Colonic mucosa (tissue), 4 donors: ENCODE results near the gene PIK3CD. TPM values are rescaled to one million over a fixed set of nuclear protein-coding genes. Genes with fewer than 3 reads are reported as not detected.

ENCODE experiments used
- DNase-seq: peaks from one replicate; pipeline ENCODE4 v3.0.0-alpha.2; 2020
- H3K27ac ChIP-seq: fragments of 200-600 bp; one replicate; pipeline ENCODE4 v1.8.0; 2021
- H3K27me3 ChIP-seq: fragments of 200-600 bp; one replicate; pipeline ENCODE4 v1.8.0; 2021
- H3K36me3 ChIP-seq: fragments of 200-600 bp; one replicate; pipeline ENCODE4 v1.8.0; 2021
- H3K4me1 ChIP-seq: fragments of 200-600 bp; one replicate; pipeline ENCODE4 v1.8.0; 2021; ENCODE audit warnings: mild to moderate bottlenecking
- H3K4me3 ChIP-seq: fragments of 200-600 bp; one replicate; pipeline ENCODE4 v1.8.0; 2021
- H3K9ac ChIP-seq, 2 donors: one replicate each; pipeline ENCODE4 v1.7.0; 2013; ENCODE audit warnings: control low read depth in 2 of 2, low read depth in 2 of 2, low read length in 2 of 2
- H3K9me3 ChIP-seq: fragments of 200-600 bp; one replicate; pipeline ENCODE4 v1.8.0; 2021
- intact Hi-C: fragments of 100-400 bp; cut with DNase I; formaldehyde crosslinking; loops from one replicate; pipeline ENCODE4 v1.14.1; 2022
- total RNA-seq, 2 donors: library from RNA; stranded (reverse); fragmentation: NEBNext Ultra II Directional in 1 of 2; extraction: Animal tissue kit (Norgen Biotek cat#: 25700) in 1 of 2; gene quantifications; one replicate each; pipeline ENCODE4 v1.2.1, GENCODE V29; 2021
- TF ChIP-seq, protein P1 (sequence below): fragments of 200-600 bp; IDR thresholded peaks from one replicate; pipeline ENCODE4 v1.8.0; 2022; ENCODE audit warnings: antibody characterized with exemption, mild to moderate bottlenecking
- donor health status: healthy.
- donor health status: DM: no; HTN: no; CAD: no.
- donor health status: DM: no; HTN: no; CAD: no.

PIK3CD gene
- total RNA-seq, 2 donors from 2014 or later = 3.5 TPM

- Histone ChIP-seq H3K27me3 (no peaks in the 10 kb centered on the region), H3K4me3 (no peak overlapping the region), H3K9me3 (no peaks in the 10 kb centered on the region), H3K9ac (no peak overlapping the region), H3K4me1 (no peaks in the 10 kb centered on the region), H3K36me3 (no peaks in the 10 kb centered on the region), H3K27ac (no peak overlapping the region)
- DNase-seq = no peak
- TF ChIP-seq, protein P1, sequence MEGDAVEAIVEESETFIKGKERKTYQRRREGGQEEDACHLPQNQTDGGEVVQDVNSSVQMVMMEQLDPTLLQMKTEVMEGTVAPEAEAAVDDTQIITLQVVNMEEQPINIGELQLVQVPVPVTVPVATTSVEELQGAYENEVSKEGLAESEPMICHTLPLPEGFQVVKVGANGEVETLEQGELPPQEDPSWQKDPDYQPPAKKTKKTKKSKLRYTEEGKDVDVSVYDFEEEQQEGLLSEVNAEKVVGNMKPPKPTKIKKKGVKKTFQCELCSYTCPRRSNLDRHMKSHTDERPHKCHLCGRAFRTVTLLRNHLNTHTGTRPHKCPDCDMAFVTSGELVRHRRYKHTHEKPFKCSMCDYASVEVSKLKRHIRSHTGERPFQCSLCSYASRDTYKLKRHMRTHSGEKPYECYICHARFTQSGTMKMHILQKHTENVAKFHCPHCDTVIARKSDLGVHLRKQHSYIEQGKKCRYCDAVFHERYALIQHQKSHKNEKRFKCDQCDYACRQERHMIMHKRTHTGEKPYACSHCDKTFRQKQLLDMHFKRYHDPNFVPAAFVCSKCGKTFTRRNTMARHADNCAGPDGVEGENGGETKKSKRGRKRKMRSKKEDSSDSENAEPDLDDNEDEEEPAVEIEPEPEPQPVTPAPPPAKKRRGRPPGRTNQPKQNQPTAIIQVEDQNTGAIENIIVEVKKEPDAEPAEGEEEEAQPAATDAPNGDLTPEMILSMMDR = no peak
- intact Hi-C loops = no loop called here
These were observed 46.7 kb upstream of the PIK3CD start for GRCh38 chr1:9604836-9605235.

DNA sequence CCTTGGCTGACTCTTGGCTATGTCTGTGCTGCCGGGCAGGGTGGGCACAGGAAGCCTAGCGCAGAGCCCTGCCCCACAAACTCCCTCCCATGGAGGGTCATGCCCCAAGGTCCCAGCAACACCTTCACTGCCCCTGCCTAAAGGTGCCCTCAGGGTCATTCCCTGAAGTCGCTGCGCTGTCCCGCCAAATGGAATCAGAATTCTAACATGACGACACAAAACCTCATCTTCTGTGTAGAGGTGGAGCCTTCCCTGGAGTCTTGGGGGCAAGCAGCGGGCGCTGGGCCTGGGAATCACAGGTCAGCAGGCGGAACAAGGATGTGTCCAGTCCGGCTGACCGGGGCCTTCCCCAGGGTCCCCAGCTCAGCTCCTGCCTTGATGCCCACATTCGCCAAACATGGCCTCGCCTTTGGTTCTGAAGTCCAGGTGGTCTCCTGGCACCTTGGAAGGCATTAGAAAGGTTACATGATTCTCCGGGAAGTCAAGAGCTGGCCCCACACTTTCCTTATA lies 45.5 kb upstream of the PIK3CD start:
- H3K36me3 ChIP-seq = no peaks in the 10 kb centered on the region
- H3K27ac ChIP-seq = no peak overlapping the region
- no peaks in the 10 kb centered on the region for H3K9me3 ChIP-seq
- H3K9ac ChIP-seq = no peak overlapping the region
- TF ChIP-seq, protein P1 = no peak
- H3K4me3 ChIP-seq = no peak overlapping the region
- H3K4me1 ChIP-seq = no peaks in the 10 kb centered on the region
- intact Hi-C loops = no loop called here
- no peaks in the 10 kb centered on the region for H3K27me3 ChIP-seq
- DNase-seq = no peak

DNA sequence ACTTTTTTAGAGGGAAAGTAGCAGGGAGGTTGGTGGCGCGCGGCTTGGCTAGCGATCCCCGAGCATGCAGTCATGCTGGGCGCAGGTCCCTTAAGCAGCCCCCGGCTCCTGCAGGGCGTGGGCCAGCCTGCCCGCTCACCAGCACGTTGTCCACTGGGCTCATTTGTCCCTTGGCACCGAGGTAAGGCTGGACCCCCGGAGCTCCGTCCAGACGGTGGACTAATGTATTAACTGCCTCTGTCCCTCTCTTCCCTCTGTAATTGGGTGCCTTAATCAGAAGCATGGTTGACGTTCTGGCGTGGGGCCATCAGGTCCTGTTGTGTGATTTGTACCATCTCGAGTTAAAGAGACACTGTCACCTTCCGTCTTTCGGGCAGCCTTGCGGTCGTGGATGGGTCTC lies 45.1 kb upstream of the PIK3CD start:
- Histone ChIP-seq H3K9me3 (no peaks in the 10 kb centered on the region), H3K4me3 (no peak overlapping the region), H3K27me3 (no peaks in the 10 kb centered on the region), H3K36me3 (no peaks in the 10 kb centered on the region), H3K4me1 (no peaks in the 10 kb centered on the region), H3K27ac (no peak overlapping the region), H3K9ac (no peak overlapping the region)
- DNase-seq = no peak
- TF ChIP-seq, protein P1 = no peak
- intact Hi-C loops = no loop called here

GRCh38 chr1:9606948-9607347 lies 44.6 kb upstream of the PIK3CD start:
- Histone ChIP-seq H3K4me1 (no peaks in the 10 kb centered on the region), H3K27me3 (no peaks in the 10 kb centered on the region), H3K9ac (no peak overlapping the region), H3K27ac (no peak overlapping the region), H3K4me3 (no peak overlapping the region), H3K9me3 (no peaks in the 10 kb centered on the region), H3K36me3 (no peaks in the 10 kb centered on the region)
- no peak for DNase-seq
- TF ChIP-seq, protein P1 = no peak
- intact Hi-C loops = no loop called here

DNA sequence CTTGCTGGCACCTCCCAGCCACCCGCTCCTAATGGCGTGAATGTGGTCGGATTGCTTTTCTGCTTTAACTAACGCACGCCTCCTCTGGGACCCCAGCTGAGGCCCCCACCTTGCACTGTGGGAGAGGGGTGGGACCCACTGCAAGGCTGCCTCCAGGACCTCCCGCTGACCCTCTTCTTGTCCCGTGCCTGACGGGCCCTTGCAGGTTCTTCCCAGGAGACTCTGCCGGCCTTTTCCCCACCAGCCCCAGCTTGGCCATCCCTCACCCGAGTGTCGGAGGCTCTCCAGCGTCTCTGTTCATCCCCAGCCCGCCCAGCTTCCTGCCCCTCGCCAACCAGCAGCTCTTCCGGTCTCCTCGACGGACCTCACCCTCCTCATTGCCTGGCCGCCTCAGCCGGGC lies 44.2 kb upstream of the PIK3CD start:
- Histone ChIP-seq H3K9ac (no peak overlapping the region), H3K4me1 (no peaks in the 10 kb centered on the region), H3K9me3 (no peaks in the 10 kb centered on the region), H3K27ac (no peak overlapping the region), H3K27me3 (no peaks in the 10 kb centered on the region), H3K36me3 (no peaks in the 10 kb centered on the region), H3K4me3 (no peak overlapping the region)
- intact Hi-C loops = no loop called here
- TF ChIP-seq, protein P1 = no peak
- no peak for DNase-seq
